HG03460 (cell line): ENCODE measurements around the gene CYTH1.

Experiments
- ATAC-seq: cut with Tn5 transposase; IDR thresholded peaks from one replicate; pipeline ENCODE4 v1.9.1; 2021; ENCODE audit not compliant: unreplicated experiment

Gene CYTH1, protein sequence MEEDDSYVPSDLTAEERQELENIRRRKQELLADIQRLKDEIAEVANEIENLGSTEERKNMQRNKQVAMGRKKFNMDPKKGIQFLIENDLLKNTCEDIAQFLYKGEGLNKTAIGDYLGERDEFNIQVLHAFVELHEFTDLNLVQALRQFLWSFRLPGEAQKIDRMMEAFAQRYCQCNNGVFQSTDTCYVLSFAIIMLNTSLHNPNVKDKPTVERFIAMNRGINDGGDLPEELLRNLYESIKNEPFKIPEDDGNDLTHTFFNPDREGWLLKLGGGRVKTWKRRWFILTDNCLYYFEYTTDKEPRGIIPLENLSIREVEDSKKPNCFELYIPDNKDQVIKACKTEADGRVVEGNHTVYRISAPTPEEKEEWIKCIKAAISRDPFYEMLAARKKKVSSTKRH

DNA sequence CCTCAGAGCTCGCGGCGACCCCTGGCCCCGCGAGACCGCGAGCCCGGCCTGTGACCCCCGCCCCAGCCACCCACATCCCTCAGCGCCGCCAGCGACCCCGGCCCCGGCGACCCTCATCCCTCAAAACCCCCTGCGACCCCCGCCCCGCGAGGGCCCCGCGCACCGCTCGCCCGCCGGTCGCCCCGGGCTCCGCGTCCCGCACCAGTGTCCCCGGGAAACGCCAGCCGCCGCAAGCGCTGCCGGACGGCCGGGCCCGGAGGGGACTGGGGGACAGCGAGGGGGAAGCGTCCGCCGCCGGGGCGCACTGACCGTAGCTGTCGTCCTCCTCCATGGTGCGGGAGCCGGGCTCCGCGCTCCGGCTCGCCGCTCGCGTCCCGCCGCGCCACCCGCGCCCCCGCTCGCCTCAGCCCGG lies at the start of gene CYTH1:
Gene CYTH1, minus strand, starts transcription at position 381 of the 412 bp plus-strand sequence. Its CDS starts 50 bp downstream, at position 331.
- ATAC-seq, result no peak

DNA sequence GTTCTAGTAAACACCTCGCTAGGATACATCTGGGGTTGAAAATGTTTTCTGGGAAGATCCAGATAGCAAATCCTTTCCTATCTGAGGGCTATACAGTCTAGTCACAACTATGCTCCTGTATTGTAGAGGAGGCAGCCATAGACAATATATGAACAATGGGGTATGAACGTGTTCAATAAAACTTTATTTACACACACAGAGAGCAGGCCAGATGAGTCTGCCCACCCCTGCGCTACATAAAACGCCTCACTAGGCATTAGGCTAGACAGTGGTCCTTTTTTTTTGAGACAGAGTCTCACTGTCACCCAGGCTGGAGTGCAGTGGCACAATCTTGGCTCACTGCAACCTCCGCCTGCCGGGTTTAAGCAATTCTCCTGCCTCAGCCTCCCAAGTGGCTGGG lies 47.4 kb upstream of the CYTH1 start:
- no peak for ATAC-seq

DNA sequence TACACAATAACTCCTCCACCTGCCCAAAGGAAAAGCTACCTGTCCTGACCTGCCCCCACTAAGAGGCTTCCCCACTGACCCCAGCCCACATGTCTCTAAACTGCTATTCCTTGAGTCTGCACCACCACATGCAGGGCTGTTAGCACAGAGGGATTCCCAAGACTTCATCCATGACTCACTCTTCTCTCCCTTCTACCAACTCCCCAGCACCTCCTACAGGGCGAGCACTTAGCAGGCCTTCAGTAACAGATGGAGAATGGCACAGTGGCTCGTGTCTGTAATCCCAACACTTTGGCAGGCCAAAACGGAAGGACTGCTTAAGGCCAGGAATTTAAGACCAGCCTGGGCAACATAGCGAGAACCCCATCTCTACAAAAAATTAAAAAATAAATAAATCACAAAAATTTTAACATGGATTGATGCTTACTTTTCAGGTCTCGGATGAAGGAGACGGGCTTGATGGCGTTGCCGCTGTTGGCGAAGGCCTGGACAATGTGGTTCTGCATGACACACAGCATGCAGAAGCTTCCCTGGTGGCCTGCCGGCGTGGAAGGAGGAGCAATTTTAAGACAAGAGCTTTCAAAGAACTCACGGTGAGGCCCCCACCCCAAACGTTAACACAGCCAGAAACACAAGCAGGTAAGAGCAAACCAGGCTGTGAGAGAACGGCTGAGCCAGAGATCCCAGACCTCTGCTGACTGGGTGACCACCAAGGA lies 46.6 kb upstream of the CYTH1 start:
- no peak for ATAC-seq

DNA sequence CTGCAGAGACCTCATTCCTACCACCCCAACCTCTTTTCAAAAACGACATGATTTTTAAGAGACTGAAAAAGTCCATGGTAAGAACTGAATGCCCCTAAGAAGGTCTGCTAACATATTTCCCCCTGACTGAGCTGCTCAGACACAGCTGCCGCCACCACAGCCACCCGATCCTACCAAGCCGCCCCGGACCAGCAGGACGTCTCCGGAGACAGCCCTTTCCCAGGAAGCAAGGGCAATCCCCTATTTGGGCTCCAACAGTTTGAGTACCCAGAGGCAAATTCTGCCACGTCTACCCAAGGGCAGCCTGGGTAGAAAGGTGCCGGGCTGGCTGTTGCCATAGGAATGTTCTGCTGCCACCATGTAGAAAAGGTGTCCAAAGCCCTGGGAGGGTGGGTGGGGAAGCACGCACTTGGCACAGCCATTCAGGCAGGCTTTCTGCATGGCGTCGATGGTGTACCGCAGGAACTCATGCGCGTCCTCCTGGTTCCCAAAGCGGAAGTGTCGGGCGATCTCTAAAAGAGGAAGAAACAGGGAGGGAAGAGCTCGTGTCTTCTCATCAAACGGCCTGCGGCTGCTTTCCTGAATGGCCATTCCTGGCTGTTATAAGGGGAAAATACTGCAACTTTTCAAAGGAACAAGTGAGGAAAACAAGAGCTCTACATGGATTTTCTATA lies 44.9 kb upstream of the CYTH1 start:
- no peak for ATAC-seq

DNA sequence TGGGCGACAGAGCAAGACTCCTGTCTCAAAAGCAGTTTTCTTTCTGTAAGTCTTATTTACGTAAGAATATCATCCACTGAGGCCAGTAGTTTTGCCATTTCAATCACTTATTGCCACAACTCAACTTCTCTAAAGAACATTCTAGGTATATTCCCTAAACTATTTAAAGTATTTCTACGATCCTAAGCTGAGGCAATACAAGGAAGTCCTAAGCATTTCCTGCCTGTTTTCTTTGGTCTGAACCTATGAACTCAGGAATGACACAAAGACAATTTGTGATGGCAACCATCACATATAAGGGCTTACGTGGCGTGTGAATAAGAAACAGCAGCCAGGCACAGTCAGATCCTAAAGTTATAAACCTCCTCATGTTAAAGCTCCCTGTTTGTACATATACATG lies 44.3 kb upstream of the CYTH1 start:
- no peak for ATAC-seq

DNA sequence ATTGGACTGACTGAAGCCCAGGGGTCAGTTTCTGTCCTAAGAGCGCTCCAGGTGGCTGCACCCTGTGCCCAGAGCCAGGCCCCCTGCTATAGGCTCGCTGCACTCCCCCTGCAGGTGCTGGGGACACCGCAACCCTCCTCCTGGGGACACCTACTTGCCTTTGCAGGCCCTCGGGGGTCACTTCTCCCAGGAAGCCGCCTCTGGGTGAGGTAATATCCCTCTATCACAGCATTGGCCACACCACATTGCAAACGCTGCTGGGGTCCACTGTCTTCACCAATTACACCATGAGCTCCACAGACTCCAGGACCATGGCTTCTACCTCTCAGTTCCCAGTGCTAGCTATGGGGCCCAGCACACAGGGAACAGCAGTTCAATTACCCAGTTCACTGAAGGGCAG lies 43.6 kb upstream of the CYTH1 start:
- no peak for ATAC-seq

DNA sequence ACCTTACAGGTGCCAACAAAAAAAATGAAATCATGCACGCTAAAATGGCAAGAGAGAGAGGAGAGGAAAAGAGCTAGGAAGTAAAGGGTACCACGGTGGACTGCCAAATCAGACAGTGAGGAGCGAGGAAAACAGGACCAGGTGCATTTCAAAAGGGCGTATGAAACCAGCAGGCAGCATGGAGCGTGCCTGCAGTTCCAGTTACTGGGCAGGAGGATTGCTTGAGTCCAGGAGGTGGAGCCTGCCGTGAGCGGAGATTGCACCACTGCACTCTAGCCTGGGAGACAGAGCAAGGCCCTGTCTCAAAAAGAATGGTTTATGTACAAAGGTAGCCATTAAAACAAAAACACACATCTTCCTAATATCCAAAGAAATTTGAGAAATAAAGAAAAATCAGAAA lies 42.2 kb upstream of the CYTH1 start:
- ATAC-seq, result no peak

DNA sequence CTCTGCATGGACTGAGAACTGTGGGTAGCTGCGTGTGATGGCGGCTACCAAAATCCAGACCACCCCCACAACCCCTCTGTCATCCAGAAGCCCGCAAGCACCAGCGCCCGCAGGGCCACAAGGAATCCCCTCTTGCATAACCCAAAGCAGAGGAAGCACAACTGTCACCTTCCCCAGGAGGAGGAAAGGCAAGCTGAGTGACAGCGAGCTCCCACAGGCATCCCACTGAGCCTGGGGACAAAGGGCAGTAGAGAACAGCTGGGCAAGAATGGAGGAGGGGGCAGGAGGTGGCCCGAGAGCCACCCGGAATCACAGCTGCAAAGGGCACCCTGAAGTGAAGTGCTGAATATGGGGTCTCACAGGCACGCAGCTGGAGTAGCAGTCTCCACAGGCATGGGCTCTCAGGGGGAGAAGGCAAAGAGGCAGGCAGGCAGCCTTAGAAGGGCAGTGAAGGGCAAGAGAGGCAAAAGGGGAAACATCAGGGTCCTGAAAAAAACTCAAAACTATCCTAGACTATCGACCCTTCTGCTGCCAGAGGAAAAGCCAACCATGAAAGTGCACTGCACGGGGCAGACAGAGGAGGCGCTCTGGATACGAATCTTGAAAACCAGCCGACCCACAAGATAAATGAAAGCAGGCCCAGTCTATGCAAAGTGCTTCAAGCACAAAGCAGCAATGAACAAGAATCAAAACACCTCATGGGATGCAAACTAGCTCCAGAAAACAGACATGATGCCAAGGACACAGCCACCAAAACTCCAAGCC lies 41.4 kb upstream of the CYTH1 start:
- no peak for ATAC-seq

DNA sequence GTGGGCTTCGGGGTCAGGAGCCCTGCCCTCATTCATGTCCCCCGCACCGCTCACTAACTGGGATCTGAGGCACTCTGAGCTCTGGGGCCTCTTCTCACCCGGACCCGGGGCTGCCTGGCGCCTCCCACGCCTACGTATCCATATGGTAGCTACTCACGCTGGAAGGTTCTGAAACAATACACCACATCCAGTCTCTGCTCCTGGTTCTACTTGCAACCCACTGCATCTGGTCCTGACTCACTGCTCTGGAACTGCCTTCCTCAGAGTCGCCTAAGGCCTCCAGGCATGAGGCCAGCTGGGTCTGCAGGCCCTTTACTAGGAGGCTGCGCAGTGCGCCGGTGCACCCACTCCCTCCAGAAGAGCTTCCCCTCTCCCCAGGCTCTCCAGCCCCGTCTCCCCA lies 40.5 kb upstream of the CYTH1 start:
- ATAC-seq, result no peak

DNA sequence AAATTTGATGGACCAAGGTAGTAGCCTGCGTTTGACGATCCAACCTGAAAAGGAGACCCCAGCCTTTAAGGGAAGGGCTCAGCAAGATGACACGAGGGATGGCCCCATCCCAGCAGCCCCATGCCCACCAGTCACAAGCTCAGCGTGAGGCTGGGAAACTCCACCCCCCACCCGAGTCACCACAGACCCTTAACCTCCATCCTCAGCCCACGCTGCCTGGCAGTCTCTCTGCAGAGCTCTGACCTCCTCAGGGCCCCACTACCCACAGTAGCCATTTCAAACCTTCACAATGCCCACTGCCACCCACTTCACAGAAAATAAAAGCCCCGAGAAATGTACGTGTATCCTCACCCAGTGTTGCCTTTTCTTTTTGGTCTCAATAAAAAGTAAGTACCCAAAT lies 39.9 kb upstream of the CYTH1 start:
- ATAC-seq, result no peak

DNA sequence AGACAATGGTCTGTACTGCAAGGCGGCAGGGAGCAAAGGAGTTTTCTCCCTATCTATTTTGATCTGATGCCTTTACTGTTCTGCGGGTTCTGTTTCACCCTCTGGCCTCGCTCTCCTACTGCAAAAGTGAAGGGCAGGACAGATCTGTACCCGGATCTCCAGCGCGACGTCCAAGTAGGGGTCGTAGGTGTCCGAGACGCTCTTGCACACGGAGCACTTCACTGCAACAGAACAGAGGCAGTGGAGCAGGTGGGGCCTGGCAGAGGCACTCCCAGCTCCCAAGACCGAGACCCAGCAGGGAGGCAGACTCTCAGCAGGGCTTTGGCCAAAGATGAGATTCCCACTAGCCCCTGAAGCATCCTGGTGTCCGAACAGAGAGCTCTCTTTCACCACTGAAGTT lies 38.8 kb upstream of the CYTH1 start:
- ATAC-seq, result no peak

DNA sequence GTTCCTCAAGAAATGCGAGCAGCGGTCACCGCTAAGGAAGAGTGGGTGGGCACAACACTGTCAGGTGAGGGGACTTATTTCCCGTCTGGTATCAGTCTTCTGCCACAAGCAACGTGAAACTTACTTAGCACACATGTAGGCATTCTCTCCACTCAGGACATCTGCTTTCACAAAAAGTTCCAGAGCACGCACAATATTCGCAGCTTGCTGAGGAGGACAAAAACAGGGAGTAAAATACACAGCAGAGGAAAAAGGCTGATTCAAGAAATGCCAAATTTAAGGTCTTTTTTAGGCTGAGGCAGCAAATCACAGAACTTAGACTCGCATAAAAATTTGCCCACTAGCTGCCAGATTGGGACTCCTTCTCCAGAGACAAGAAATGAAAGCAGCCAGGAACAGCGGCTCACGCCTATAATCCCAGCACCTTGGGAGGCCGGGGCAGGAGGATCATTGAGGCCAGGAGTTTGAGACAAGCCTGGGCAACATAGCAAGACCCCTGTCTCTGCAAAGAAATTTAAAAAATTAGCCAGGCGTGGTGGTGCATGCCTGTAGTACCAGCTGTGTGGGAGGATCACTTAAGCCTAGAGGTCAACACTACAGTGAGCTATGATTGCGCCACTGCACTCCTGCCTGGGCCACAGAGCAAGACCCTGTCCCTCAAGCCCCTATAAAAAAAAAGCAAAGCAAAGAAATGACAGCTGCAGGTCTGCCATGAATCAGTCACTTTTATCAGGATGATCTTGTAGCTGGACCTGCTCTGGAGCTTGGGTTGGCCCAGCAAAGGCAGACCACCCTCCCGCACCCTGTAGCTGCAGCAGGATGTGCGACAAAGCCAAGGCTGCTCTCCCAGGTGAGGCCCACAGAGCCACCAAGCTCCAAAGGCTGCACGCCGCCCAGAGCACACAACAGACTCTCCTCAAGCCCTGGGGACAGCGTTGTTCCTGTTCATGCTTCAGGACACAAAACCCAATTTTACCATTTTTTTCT lies 38.0 kb upstream of the CYTH1 start:
- no peak for ATAC-seq

DNA sequence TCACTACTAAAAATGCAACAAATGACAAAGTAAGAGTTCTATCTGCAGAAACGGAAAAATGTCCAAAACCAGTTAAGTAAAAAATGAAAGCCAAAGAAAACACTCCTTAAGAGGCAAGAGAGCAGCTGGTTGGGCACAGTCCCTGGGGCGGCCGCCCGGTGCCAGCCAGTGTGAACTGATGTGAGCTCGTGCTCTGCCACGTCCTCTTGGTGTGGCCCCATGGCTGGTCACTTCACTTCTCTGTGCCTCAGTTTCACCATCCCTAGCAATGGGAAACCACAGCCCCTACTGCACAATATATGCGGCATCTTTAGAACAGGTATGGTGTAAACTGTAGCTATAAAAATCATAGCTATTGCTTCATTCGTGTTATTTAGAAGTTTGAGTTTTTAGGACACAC lies 37.3 kb upstream of the CYTH1 start:
- ATAC-seq, result no peak

DNA sequence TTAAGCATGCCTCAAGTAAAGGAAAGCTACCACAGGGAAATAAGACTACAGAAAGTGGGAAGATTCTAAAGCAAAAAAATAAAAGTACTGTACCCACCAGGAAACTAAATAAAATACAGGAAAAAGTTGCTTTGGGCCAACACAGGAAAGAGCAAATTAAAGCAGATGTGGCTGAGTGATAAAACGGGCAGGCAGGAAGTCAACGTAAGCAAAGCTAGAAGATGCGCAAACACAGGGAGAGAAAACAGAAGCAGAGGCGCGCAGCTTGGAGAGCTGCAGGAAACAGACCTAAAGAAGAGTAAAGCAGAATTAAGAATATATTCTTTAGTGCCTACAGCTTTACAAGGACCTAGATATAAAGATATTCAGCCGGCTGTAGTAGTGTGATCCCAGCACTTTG lies 36.9 kb upstream of the CYTH1 start:
- no peak for ATAC-seq

DNA sequence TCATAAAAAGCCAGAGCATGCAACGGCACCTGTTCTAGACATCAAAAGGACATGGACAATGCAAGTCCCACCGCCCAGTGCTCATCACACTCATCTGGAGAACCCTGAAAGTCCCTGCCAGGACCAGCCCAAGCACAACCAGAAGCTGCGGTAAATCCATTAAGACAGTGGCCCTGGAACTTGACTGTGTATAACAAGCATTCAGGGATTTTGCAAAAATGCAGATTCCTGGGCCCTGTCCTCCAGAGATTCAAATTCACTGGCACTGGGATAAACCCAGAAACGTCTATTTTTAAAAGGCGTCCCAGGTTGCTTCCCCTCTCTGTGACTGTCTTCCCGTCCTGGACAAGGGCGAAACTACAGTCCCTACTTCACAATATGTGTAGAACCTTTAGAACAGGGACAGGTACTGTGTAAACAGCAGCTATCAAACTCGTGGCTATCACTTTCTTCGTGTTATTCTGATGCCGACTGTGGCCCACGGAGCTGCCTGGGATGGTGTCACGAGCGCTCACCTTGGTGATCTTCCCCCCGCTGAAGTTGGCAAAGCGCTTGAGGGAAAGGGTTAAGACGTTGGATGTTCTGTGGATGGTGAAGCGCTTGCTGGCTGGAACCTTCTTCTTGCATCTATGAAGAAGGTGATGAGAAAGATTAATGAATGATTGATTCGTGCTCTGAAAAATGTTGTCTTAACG lies 36.2 kb upstream of the CYTH1 start:
- no peak for ATAC-seq

DNA sequence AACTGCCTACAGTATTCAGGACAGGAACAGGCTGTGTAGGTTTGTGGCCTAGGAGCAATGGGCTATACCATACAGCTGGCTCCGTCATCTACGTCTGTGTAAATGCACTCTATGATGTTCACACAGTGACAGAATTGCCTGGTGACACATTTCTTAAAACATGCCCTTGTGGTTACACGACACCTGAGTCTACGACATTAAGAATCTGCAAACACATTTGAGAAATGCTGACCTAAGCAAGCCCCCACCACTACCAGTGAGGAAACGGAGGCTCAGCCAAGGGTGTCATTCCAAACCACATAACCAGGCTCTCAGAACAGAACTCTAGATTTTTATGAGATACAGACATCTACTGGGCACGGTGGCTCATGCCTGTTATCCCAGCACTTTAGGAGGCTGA lies 35.0 kb upstream of the CYTH1 start:
- no peak for ATAC-seq

DNA sequence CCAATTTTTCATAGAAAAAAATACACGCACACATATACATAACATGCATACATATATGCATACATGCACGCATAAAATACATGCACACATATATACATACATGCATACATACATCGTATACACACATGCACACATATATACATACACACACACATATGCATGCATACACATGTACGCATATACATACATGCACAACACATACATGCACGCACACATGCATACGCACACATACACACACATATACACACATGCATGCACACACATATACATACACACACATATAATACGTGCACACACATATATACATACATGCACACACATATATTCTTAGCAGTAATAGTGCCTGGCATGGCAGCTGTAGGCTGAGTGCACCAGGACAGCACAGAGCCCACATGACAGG lies 33.6 kb upstream of the CYTH1 start:
- ATAC-seq, result no peak

DNA sequence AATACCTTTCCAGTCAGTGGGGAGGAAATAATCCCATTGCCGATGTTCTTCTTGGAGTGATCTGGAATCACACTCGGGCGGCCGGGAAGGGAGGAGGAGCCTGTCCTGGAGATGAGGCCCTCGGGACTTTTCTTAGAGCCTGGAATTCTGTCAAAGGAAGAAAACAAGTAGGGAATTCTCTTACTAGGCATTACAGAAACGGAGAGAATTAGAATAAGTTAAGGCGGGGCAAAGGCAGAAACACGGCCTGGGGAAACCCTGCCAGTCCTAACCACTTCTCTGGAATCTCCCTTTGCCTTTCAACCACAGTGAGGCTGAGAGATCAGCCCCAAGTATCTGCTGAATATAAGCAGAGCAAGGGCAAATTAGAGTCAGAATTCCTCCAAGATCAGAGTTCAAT lies 30.8 kb upstream of the CYTH1 start:
- ATAC-seq, result no peak

DNA sequence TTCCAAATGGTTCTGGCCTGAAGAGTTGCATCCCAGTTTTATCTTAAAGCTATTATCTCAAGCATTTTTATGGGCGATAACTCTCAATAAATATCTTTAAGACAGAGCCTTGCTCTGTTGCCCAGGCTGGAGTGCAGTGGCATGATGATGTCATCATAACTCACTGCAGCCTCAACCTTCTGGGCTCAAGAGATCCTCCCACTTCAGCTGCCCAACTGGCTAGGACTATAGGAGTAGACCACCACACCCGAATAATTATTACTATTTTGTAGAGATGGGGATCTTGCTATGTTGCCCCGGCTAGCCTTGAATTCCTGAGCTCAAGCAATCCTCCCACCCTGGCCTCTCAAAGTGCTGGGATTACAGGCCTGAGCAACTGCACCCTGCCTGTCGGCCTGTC lies 26.1 kb upstream of the CYTH1 start:
- ATAC-seq, result no peak

DNA sequence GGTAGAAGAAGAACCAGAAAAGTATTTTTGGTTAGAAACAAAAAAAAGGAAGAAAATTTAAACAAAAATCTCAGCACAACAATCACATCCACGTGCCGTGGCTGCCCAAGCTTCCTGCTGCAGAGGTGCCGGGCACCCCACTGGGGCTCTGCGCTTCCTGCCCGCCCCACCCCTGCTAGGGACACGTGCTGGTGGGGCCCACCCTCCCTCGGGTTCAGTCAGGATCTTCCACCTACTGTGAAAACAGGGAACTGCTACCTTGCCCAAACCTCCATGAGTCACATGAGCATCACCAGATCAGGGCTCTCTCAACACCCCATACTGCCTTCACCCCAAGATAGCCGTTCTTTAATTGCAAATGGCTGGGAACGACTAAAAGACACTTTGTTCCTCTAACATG lies 24.4 kb upstream of the CYTH1 start:
- ATAC-seq, result no peak
